ENCODE results near the gene STBD1.
"Not testable (repeated sequence)": the region's sequence is repeated elsewhere in the genome, so short reads cannot be mapped to it uniquely, and the experiment has no call there.

Gene STBD1

GRCh38 chr4:76305971-76306881 lies at the start of gene STBD1:
STBD1 (plus strand) TSS chr4:76306733; CDS start chr4:76306770, 37 bp downstream.
- peak; percentile 17 to 21 for DNase-seq (ENCODE audit: low read depth in 2 of 2)

DNA sequence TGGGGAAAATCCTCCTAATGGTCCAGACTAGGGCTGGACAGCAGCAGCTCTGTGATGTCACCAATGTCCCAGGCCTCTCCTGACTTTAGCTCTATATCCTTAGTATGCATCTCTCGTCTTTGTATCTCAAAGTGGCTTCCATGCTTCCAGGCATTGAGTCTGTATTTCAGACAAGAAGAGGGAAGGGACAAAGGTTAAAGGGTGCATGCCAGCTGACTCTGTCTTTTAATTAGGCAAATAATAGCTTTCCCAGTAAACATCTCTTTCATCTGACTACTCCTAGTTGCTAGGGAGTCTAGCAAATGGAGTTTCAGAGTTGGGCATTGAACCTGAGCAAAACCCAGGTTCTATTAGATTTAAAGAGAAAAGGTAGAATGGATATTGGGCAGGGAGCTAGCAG lies 49.6 kb upstream of the STBD1 start:
- DNase-seq (ENCODE audit: low read depth in 2 of 2): no peak

DNA sequence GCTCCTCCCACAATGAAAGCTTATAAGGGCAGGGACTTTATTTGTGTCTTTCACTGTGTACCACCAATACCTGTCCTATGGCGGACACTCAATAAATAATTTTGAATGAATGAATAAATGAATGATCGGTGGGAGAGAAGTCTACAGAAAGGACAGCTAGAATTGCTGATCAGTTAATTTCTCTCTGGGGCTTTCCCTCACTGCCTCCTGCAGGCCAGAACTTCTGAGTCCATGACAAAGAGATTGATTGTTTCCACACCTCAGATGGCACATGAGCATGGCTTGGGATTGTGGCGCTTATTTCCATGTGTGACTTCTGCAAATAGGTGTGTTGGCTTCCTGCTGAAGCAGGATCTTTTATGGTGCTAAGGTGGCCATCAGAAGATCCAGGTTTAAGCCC lies 48.7 kb upstream of the STBD1 start:
- no peak for DNase-seq (ENCODE audit: low read depth in 2 of 2)

- no peak for DNase-seq (ENCODE audit: low read depth in 2 of 2)
Observed at GRCh38 chr4:76260571-76260970, 46.0 kb upstream of the STBD1 start.

GRCh38 chr4:76265631-76266218 lies 40.8 kb upstream of the STBD1 start:
- DNase-seq (ENCODE audit: low read depth in 2 of 2): no peak

GRCh38 chr4:76266627-76267026 lies 39.9 kb upstream of the STBD1 start:
- DNase-seq (ENCODE audit: low read depth in 2 of 2): no peak

DNA sequence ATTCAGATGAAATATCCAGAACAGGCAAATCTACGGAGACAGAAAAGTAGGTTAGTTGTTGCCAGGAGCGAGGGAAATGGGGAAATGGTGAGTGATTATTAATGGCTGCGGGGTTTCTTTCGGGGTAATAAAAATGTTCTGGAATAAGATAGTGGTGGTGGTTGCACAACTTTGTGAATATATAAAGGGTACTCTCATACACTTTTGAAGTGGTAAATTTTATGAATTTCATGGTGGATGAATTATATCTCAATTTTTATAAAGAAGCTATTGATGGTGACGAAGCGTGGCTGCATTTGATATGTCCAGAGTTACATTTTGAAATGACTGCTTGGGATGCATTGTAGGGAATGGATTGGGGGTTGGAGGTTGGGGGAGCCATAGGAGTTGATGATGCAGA lies 38.7 kb upstream of the STBD1 start:
- DNase-seq (ENCODE audit: low read depth in 2 of 2): no peak

GRCh38 chr4:76270244-76271175 lies 36.0 kb upstream of the STBD1 start:
- DNase-seq (ENCODE audit: low read depth in 2 of 2): no peak

- no peak for DNase-seq (ENCODE audit: low read depth in 2 of 2)
Observed at GRCh38 chr4:76271248-76271647, 35.3 kb upstream of the STBD1 start.

DNA sequence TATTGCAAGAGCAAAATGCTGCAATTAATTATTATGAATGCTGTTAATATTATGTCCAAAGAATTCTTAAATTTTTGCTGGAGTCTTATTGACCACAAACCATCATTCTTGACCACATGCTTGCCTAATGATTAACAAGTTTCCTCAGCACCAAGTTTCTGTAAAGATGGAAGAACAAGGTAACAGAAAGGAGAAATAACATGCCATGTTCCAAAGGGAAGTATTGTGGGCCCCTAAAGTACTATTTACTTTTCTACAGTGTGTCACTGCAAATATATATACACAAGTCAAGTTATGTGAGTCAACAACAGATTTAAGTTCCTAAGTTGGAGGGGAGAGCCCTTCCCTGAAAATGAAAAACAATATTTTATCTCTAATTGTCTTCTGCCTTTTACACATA lies 34.5 kb upstream of the STBD1 start:
- no peak for DNase-seq (ENCODE audit: low read depth in 2 of 2)

- no peak for DNase-seq (ENCODE audit: low read depth in 2 of 2)
Observed at GRCh38 chr4:76272582-76272981, 34.0 kb upstream of the STBD1 start.

DNA sequence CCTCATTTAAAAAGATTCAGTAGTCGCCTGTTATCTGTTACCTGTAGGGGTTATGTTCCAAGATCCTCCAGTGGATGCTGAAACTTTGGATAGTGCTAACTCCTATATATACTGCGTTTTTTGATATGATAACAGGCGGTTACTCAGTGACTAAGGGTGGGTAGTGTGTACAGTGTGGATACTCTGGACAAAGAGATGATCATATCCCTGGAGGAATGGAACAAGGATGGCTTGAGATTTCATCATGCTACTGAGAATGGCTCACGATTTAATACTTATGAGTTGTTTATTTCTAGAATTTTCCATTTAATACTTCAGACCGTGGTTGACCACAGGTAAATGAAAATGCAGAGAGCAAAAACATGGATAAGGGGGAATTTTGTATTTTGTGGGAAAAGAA lies 33.5 kb upstream of the STBD1 start:
- DNase-seq (ENCODE audit: low read depth in 2 of 2): no peak

DNA sequence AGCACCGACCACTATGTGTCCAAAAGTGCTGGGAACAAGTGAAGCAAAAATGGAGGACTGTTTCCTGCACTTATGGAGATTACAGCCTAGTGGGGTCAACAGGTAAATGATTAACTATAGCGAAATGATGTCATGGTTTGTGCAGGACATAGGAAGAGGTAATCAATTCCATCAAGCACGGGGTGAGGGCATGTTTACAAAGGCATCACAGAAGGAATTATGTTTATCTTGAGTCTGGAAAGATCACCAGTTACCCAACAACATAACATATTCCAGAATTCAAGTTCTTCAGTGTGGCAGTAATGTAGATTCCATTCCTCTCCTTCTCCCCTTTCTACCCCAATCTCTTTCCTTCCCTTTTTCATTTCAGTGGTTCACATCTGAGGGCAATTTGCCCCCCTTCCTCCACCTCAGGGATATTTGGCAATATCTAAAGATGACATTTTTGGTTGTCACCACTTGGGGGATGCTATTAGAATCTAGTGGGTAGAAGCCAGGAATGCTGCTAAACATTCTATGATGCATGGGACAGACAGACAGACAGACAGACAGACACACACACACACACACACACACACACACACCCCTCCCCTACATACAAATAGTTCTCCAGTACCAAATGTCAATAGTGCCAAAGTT lies 30.9 kb upstream of the STBD1 start:
- DNase-seq (ENCODE audit: low read depth in 2 of 2): no peak

DNA sequence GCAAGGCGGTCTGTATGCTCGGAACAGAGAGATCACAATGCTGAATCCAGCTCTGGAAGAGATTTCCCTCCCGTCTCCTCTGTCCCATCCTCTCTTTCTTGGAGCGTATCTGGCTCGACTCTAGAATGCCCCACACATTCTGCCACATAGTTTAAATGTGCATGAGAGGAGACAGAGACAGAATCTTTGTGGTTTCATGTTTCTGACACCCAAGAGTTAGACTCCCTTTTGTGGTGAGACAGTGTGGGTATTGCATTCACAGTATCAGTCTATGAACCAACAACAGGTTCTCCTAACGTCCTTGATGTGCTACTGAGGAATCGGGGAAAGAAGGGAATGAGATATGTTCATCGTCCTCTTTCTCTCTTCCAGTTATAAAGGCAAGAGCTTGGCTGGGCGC lies 29.7 kb upstream of the STBD1 start:
- DNase-seq (ENCODE audit: low read depth in 2 of 2): no peak

DNA sequence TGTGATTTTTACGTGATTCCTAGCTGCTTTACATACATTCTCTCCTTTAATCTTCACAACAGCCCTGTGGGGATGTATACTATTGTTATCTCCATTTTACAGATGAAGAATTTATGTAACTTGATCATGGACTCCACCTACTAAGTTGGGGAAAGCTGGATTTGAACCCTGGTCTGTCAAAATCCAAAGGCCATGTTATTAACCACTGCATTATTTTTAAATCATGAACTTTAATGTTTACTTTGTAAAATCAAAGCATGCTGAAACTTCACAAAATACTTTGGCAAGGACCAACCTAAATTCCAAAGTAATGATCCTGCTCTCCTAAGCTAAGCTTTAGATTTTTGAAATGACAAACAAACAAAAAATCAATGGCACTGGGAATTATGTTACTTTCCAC lies 28.9 kb upstream of the STBD1 start:
- no peak for DNase-seq (ENCODE audit: low read depth in 2 of 2)

DNA sequence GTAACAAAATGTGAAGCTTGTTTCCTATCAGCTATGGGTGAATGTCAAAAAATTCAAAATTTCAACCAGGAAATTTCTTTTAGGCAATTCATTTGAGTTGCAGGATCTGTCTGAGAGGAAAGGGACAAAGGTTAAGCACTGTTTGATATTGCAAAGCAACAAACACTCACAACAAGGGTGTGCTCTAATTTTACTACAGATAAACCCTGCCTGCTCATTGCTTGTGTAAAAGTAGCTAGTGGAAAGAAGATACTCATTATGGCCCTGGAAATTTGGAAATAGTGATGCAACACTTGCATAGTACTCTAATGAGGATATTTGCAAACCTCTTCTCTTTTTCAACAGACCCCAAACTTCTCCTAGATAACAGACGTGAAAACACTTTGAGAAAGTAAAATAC lies 27.9 kb upstream of the STBD1 start:
- no peak for DNase-seq (ENCODE audit: low read depth in 2 of 2)

GRCh38 chr4:76279462-76279861 lies 27.1 kb upstream of the STBD1 start:
- no peak for DNase-seq (ENCODE audit: low read depth in 2 of 2)

DNA sequence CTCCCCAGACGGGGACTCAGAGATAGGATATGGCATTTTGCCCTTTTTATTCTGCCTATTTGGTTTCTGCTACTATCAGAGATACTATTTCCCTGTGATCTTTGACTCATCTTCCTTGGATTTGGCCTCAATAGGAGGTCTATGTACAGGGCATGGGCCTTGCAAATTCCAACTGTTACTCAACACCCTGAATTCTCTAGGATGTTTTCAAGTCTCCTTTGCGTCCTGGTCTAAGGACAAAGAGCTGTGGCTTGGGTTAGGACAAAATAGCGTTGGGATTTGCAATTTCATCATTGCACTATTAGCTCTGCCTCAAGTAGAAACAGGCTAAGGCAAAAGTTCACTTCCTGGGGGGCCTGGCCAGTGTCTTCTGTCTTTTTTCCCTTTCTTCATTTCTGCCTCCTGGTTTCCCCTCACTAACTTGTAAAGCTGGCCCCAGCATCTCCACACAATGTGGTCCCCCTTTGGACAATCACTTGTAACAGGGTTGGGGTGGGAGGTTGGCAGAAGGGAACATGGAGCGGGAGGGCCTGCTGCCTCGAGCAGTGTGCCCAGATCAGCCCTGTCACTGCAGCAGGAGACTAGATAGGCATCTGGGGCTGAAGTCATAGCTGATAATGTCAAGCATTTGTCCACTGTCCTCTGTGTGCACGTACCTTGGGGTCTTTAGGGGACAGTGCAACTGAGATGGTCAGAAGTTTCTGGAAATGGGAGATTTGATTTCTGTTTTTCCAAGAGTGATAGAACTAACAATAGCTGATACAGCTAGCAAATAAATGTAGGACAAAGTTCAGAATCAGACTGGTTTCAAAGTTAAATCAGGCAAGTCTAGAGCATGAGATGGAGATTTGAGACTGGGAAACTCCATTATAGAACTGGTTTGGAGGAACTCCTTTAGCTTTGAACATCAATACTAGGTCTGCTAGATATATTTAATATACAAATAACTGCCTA lies 25.8 kb upstream of the STBD1 start:
- no peak for DNase-seq (ENCODE audit: low read depth in 2 of 2)

GRCh38 chr4:76281594-76281993 lies 24.9 kb upstream of the STBD1 start:
- not testable (repeated sequence) for DNase-seq (ENCODE audit: low read depth in 2 of 2)

DNA sequence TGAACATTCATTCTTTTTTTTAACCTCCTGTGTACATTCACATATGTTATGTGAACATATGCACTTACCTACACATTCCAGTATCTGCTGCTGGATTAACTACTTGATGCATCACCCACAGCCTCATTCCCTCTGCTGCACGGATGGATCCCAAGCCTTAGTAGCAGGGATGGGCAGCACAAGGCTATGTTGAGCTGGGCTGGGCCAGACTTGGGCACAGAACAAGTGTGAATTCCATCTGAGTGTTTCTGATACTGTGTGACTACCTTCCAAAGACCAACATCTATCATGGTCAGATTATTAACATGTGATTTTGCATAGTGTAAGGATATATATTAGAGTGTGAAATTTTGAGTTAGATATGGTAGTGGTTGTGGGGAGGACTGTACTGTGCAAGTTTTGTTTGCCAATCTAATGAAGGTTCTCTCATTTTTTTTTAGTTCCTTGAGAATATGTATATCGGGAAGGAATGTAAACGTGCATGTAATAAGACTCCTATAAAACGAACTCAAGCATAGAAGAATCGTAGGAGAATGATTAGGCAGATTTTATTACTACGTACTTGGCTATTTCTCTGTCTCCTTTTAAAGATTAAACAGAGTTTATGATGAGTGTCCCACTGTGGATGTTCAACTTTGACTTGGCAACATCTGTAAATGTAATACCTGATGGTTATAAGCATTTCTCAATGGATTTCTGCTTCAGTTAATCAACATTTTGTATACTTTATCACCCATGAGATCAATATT lies 23.4 kb upstream of the STBD1 start:
- DNase-seq (ENCODE audit: low read depth in 2 of 2): no peak
